Fibroblast of skin of left quadriceps (primary cell): ENCODE measurements around the gene IGFBP3.

Source experiments
- DNase-seq, 2 experiments: peaks; one replicate each; pipeline ENCODE4 v3.0.0-alpha.2; 2013; ENCODE audit warnings: low read depth in 2 of 2

Gene IGFBP3

DNA sequence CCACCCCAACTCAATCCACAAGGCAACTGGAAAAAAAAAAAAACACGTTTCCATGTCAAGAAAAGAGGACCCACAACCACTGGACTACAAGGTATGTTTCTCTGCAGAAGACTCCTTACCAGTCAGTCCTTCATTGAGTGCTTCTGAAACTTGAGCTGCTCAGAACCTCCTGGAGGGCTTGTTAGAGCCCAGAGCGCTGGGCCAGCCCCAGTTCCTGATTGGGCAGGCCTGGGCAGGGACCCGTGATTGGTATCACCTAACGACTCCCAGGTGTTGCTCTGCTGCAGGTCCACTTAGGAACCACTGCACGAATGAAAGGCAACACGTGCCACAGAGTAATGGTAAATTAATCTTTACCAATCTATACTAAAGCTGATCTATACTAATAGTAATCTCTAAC, 47.7 kb downstream of the IGFBP3 start:
- DNase-seq = no peak

DNA sequence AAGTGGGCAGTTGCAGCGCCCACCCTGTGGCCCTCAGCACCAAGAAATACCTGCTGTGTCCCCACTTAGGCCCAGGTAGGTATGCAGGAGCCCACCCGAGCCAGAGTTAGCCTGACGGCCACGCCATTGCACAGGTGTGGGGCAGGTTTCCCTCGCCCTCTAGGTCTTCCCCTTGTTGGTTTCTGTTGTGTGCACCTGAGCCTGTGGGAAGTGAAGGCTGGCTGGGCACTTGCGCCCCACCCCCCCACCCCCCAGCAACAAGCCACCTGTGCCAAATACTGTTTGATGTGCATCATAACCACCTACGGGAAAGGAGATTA, 48.1 kb downstream of the IGFBP3 start, which contains the start of gene CCDC201:
CCDC201 (minus strand) TSS at position 48 of the 320 bp plus-strand sequence. CDS start 75 bp downstream, outside the sequence.
- no peak for DNase-seq

DNA sequence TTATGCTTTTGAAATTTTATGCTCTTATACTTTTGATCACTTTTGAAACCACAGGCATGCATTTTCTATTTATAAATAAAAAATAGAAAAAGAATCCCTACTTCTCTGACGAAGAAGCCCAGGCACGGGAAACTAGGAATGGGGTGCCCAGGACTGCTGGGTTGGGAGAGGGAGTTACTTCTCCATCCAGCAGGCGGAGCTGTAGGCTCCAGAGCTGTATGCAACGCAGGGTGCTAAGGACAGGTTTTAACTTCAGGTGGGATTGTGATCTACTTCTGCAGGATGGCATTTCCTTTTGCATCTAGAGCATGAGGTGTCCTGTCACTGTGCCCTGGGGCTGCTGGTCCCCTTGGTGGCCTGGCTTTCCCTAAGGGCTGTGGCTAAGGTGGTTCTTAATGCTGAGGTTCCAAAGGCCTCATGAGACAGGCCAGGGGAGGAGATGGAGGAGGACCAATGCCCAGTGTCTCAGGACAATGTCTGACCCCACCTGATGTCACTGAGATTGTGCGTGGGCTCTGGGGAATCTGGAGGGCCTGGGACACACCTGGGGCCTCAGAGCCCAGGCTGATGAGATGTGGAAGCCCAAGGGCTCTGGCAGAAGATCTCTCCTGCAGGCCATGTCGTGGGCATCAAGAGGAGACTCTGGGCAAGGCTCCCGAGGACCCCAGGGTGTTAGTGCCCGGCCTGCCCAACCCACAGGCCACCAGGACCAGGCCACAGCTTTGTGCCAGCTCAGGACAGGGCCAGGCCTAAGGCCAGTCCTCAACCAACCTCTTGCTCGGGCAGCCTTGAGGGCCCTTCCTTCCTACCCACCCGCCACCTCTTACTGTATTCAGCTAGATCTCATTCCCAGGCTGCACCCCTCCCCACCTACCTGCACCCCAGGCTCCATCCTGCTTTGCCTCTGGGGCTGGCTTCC, 48.7 kb downstream of the IGFBP3 start:
- no peak for DNase-seq

DNA sequence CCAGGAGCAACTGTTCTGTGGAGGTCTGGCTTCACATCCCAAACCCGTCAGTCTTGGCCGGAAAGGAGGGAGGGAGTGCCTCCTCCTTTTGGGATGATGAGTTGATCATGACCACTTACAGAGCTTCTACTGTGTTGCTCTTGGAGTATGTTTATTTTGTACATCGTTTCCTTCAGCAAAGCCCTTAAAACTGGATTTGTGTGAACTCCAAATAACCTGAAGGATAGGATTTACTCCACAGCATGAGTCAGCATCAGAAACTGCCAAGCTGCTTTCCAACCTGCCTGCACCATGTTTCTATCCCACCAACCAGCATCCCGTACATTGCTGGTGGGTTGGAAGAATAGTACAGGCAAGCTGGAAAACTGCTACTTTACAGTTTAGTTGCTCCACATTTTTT, 51.6 kb downstream of the IGFBP3 start:
- no peak for DNase-seq

DNA sequence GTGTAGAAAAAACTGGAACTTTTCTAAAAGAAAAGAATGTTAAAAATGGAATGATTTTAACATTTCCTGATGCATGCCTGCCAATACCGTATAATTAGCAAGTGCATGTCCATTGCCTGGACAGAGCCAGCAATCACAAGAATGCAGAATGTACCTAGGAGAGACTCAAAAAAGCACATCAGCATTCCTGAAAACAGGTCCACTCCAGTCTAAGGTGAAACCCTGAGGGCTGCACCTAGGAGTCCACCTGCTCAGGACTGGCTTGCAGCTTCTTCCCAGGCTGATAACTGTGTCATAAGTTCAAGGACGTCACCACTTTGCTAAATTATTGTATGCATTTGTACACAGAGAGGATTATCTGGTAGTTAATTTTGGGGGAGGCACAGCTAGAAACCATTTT, 53.6 kb downstream of the IGFBP3 start:
- no peak for DNase-seq

DNA sequence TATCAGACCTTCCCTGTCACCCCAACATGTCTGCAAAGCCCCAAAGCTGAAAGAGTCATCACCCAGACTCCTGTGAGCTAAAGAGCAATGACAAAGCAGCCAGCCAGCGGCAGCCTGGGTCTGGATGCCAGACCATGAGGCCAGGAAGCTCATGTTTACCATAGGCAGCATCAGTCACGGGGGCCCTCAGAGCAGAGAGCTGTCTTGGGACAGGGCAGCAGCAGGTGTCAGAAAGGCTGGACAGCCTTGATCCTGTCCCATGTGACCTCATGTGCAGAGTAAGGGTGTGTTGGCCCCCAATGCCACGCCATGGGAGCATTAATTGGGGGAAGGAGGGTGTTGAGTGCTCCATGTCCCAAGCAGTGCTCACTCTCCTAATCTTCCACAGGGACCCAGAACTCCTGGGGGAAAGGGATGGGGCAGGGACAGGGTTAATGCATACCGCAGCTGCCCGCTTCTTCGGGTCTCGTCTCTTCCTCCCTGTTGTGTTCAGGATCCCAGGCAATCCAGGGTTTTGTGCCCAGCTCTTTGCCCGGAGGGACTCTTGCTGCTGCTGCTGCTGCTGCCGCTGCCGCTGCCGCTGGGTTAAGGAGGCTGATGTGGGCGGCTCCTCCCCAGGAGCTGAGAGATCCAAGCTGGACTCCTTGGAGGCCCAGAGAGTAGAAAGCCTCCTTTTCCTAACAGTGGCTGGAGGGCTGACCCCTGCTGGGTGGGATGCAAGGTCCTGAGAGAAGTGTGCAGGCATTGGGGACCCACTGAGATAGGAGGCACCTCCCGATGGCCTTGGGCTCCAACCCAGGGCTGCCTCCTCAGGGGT, 55.3 kb downstream of the IGFBP3 start:
- DNase-seq = no peak

DNA sequence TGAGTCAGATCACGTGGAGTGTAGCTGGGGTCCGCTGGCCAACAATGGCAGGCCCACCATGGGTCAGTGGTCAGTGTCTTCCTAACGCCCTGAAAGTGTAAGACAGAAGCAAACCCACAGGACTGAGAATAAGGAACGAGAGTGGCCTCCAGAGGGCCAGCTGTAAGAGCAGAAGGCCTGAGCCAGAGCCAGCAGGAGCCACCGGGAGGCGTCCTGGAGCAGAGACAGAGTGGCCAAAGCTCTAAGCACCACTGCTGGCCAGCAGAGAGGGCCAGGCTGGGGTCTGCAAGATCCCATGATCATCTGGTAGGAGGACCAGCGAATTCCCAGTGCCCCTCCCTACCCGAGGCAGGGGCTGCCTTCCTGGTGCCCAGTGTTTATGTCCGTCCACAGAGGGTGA, 57.4 kb downstream of the IGFBP3 start:
- DNase-seq = no peak
